Measurements from ENCODE around the gene LHX1.

The LHX1 gene

DNA sequence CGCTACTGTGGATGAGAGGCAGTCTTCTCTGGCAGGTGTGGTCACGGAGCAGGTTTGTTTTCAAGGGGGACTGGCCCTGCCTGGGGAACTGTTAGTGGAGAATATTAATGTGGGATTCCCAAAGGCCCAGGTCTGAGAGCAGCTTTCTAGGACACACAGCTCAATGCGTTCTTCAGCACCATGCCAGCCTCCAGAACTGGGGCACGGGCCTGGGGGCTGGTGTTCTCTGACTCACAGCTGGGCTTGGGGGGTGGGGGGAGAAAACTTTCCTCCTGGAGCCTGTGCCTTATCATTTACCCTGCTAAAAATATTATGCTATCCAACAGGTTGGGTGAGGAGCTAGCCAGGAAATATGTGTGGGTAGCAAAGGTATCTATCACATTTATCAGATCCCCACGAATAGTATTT, 13.5 kb upstream of the LHX1 start:
- no peak overlapping the region for H3K4me3 ChIP-seq (ENCODE audit: low read length)
- H3K9ac ChIP-seq (ENCODE audit: low read depth, low read length) = no peak overlapping the region
- no peaks in the 10 kb centered on the region for H3K36me3 ChIP-seq (ENCODE audit: insufficient read depth, low read length)
- H3K4me1 ChIP-seq (ENCODE audit: insufficient read depth, low read length) = peaks cover 62% of the 10 kb centered on the region
- WGBS = 75% methylated on average over 5 of the region's 5 CpGs
- no peaks in the 10 kb centered on the region for H3K9me3 ChIP-seq (ENCODE audit: insufficient read depth, low read depth, low read length)
- peaks cover 51% of the 10 kb centered on the region for H3K27me3 ChIP-seq (ENCODE audit: insufficient read depth, low read length)
- H3K27ac ChIP-seq (ENCODE audit: low read depth, low read length) = no peak overlapping the region

DNA sequence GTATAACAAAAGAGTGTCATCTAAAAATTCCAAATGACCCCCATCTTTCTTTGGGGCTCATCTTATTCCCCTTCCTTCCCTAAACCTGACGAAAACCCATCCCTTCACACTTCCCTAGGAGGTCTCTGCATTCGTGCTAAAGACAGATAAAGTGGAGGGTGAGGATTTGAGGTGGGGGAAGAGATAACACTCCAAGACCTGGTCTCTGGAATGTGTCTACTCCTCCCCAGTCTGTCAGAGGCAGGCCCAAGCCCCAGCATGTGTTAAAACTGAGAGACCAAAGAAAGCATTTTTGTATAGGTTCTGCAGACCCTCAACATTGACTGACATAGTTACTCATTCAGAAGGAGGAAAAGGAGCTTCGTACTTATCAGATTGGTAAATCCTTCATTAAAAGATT, 11.0 kb upstream of the LHX1 start:
- H3K27me3 ChIP-seq (ENCODE audit: insufficient read depth, low read length) = peaks cover 72% of the 10 kb centered on the region

DNA sequence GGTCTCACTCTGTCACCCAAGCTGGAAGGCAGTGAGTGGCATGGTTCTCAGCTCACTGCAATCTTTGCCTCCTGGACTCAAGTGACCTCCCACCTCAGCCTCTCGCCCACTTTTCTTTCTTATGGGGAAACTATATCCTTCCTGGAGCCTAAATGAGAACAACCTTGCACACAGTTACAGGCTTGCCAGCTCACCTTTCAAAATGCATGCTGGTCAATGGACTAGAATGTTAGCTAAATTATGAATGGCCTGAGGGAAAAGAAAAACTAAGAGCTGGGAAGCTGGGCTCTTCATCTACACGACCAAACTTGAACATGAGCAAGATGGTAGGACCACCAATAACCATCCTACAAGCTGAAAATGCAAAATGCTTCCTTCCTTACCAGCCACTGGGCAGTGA, 10.6 kb upstream of the LHX1 start:
- H3K27me3 ChIP-seq (ENCODE audit: insufficient read depth, low read length) = peaks cover 76% of the 10 kb centered on the region
- peaks cover 60% of the 10 kb centered on the region for H3K4me1 ChIP-seq (ENCODE audit: insufficient read depth, low read length)

More for the DNA sequence above, 11.0 kb upstream of the LHX1 start:
- Histone ChIP-seq H3K27ac (ENCODE audit: low read depth, low read length) (no peak overlapping the region), H3K9me3 (ENCODE audit: insufficient read depth, low read depth, low read length) (no peaks in the 10 kb centered on the region), H3K9ac (ENCODE audit: low read depth, low read length) (no peak overlapping the region), H3K36me3 (ENCODE audit: insufficient read depth, low read length) (no peaks in the 10 kb centered on the region), H3K4me1 (ENCODE audit: insufficient read depth, low read length) (peaks cover 60% of the 10 kb centered on the region), H3K4me3 (ENCODE audit: low read length) (no peak overlapping the region)
- 28% methylated on average over 2 of the region's 3 CpGs for WGBS

DNA sequence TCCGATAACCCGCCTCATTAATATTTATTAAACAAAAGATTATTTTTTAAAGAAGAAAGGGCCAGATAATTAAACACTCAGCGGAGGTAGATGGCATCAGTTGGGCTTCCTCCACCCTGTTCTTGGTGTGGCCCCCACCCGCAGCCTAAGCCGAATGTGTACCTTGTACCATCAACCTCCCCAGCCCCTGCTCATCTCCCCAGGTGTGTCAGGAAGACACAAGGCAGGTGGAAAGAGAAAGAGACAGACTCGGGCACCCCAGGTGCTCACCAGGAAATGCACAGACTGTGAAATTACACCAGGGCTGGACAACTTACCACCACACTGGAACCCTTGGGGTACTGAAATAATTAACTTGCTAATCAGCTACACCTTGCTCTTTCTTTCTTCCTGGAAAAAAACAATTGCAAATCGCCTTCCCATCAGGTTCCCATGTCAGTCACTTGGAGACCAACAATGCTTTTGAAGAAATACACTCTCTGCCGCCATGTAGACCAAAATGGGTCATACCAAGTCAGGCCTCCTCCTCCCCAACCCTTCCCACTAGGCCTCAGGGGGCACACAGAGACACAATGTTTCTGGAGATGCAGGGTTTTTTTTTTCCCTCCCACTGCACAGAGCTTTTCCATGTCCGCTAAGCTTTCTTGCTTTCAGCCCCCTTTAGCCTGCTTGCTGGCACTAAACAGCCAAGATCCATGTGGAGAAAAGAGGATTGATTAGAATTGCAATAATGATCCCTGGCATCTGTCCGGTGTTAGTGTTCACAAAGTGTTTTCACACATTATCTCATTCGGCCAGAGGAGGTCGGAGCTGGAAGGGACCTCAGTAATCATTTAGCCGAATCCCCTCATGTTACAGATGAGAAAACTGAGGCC, 8.6 kb upstream of the LHX1 start:
- Histone ChIP-seq H3K27ac (ENCODE audit: low read depth, low read length) (no peak overlapping the region), H3K27me3 (ENCODE audit: insufficient read depth, low read length) (peaks cover 82% of the 10 kb centered on the region), H3K9me3 (ENCODE audit: insufficient read depth, low read depth, low read length) (no peaks in the 10 kb centered on the region), H3K36me3 (ENCODE audit: insufficient read depth, low read length) (no peaks in the 10 kb centered on the region), H3K4me3 (ENCODE audit: low read length) (peak overlapping the region; percentile 31), H3K9ac (ENCODE audit: low read depth, low read length) (no peak overlapping the region), H3K4me1 (ENCODE audit: insufficient read depth, low read length) (peaks cover 58% of the 10 kb centered on the region)
- WGBS = 52% methylated on average over 11 of the region's 13 CpGs

More for the DNA sequence above, 10.6 kb upstream of the LHX1 start:
- WGBS = 88% methylated on average over 2 of the region's 2 CpGs
- Histone ChIP-seq H3K36me3 (ENCODE audit: insufficient read depth, low read length) (no peaks in the 10 kb centered on the region), H3K27ac (ENCODE audit: low read depth, low read length) (no peak overlapping the region), H3K4me3 (ENCODE audit: low read length) (no peak overlapping the region), H3K9ac (ENCODE audit: low read depth, low read length) (no peak overlapping the region), H3K9me3 (ENCODE audit: insufficient read depth, low read depth, low read length) (no peaks in the 10 kb centered on the region)

GRCh38 chr17:36929851-36930582, 7.3 kb upstream of the LHX1 start:
- WGBS = 49% methylated on average over 13 of the region's 16 CpGs
- H3K4me3 ChIP-seq (ENCODE audit: low read length) = no peak overlapping the region
- peaks cover 59% of the 10 kb centered on the region for H3K4me1 ChIP-seq (ENCODE audit: insufficient read depth, low read length)
- no peaks in the 10 kb centered on the region for H3K9me3 ChIP-seq (ENCODE audit: insufficient read depth, low read depth, low read length)
- no peaks in the 10 kb centered on the region for H3K36me3 ChIP-seq (ENCODE audit: insufficient read depth, low read length)
- no peak overlapping the region for H3K9ac ChIP-seq (ENCODE audit: low read depth, low read length)
- no peak overlapping the region for H3K27ac ChIP-seq (ENCODE audit: low read depth, low read length)
- peaks cover 95% of the 10 kb centered on the region for H3K27me3 ChIP-seq (ENCODE audit: insufficient read depth, low read length)

- no peak overlapping the region for H3K9ac ChIP-seq (ENCODE audit: low read depth, low read length)
- H3K27ac ChIP-seq (ENCODE audit: low read depth, low read length) = no peak overlapping the region
- no peak overlapping the region for H3K4me3 ChIP-seq (ENCODE audit: low read length)
- H3K4me1 ChIP-seq (ENCODE audit: insufficient read depth, low read length) = peaks cover 59% of the 10 kb centered on the region
- 80% methylated on average over 1 of the region's 1 CpG for WGBS
- H3K9me3 ChIP-seq (ENCODE audit: insufficient read depth, low read depth, low read length) = no peaks in the 10 kb centered on the region
- H3K36me3 ChIP-seq (ENCODE audit: insufficient read depth, low read length) = no peaks in the 10 kb centered on the region
- peaks cover 98% of the 10 kb centered on the region for H3K27me3 ChIP-seq (ENCODE audit: insufficient read depth, low read length)
These were observed 6.7 kb upstream of the LHX1 start for GRCh38 chr17:36930583-36930900.

GRCh38 chr17:36931096-36931696, 6.1 kb upstream of the LHX1 start:
- peaks cover 59% of the 10 kb centered on the region for H3K4me1 ChIP-seq (ENCODE audit: insufficient read depth, low read length)
- no peak overlapping the region for H3K4me3 ChIP-seq (ENCODE audit: low read length)
- no peak overlapping the region for H3K9ac ChIP-seq (ENCODE audit: low read depth, low read length)
- H3K36me3 ChIP-seq (ENCODE audit: insufficient read depth, low read length) = no peaks in the 10 kb centered on the region
- no peaks in the 10 kb centered on the region for H3K9me3 ChIP-seq (ENCODE audit: insufficient read depth, low read depth, low read length)
- 44% methylated on average over 7 of the region's 7 CpGs for WGBS
- H3K27ac ChIP-seq (ENCODE audit: low read depth, low read length) = no peak overlapping the region
- peaks cover 98% of the 10 kb centered on the region for H3K27me3 ChIP-seq (ENCODE audit: insufficient read depth, low read length)

DNA sequence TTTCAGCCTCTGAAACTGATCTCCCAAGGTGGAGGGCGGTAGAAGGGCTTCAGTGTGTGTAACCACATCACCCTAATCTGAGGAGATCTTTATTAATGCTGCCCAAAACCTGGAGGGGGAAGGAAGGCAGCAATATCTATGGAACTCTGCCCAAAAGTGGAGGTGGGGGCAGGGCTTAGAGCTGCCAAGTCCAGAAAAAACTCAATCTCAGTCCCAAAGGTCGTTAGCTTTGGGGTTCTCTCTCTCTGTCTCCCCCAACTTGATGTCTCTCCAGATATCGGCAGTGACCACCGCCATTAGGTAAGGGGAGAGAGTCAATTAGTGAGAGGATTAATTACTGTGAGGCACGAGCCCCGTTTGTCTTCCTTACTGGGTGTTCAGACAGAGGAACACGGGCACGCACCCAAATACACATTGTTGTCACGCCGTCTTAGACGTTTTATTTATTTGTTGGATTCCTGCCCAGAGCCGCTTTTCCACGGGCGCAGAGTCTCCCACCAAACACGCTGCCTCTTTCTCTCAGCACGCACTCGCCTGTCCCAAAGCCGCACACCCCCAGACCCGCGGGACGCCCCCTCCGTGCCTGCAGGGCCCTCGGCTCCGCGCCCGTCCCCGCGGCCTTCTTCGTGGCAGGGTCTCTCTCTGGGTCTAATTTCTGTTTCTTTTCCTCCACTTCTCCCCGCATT, 5.4 kb upstream of the LHX1 start:
- H3K4me3 ChIP-seq (ENCODE audit: low read length) = no peak overlapping the region

GRCh38 chr17:36932383-36932693, 4.9 kb upstream of the LHX1 start:
- Histone ChIP-seq H3K9ac (ENCODE audit: low read depth, low read length) (no peak overlapping the region), H3K4me1 (ENCODE audit: insufficient read depth, low read length) (peaks cover 58% of the 10 kb centered on the region), H3K4me3 (ENCODE audit: low read length) (no peak overlapping the region), H3K27me3 (ENCODE audit: insufficient read depth, low read length) (peaks cover 100% of the 10 kb centered on the region), H3K9me3 (ENCODE audit: insufficient read depth, low read depth, low read length) (no peaks in the 10 kb centered on the region), H3K27ac (ENCODE audit: low read depth, low read length) (no peak overlapping the region), H3K36me3 (ENCODE audit: insufficient read depth, low read length) (no peaks in the 10 kb centered on the region)
- WGBS = 7% methylated on average over 15 of the region's 16 CpGs

More for the DNA sequence above, 5.4 kb upstream of the LHX1 start:
- Histone ChIP-seq H3K9ac (ENCODE audit: low read depth, low read length) (no peak overlapping the region), H3K36me3 (ENCODE audit: insufficient read depth, low read length) (no peaks in the 10 kb centered on the region), H3K9me3 (ENCODE audit: insufficient read depth, low read depth, low read length) (no peaks in the 10 kb centered on the region), H3K4me1 (ENCODE audit: insufficient read depth, low read length) (peaks cover 59% of the 10 kb centered on the region), H3K27me3 (ENCODE audit: insufficient read depth, low read length) (peaks cover 100% of the 10 kb centered on the region), H3K27ac (ENCODE audit: low read depth, low read length) (no peak overlapping the region)
- 12% methylated on average over 30 of the region's 30 CpGs for WGBS

GRCh38 chr17:36932694-36933511, 4.4 kb upstream of the LHX1 start:
- Histone ChIP-seq H3K9me3 (ENCODE audit: insufficient read depth, low read depth, low read length) (no peaks in the 10 kb centered on the region), H3K9ac (ENCODE audit: low read depth, low read length) (no peak overlapping the region), H3K4me3 (ENCODE audit: low read length) (peak overlapping the region; percentile 15; the same call in 1 of the 2 replicates), H3K27ac (ENCODE audit: low read depth, low read length) (no peak overlapping the region), H3K4me1 (ENCODE audit: insufficient read depth, low read length) (peaks cover 53% of the 10 kb centered on the region), H3K36me3 (ENCODE audit: insufficient read depth, low read length) (no peaks in the 10 kb centered on the region), H3K27me3 (ENCODE audit: insufficient read depth, low read length) (peaks cover 100% of the 10 kb centered on the region)
- 5% methylated on average over 40 of the region's 40 CpGs for WGBS

All from HUES64 (cell line).